ENCODE data around the gene ME1. TPM values are rescaled to one million over a fixed set of nuclear protein-coding genes. Genes with fewer than 3 reads are reported as not detected.
"Not testable (repeated sequence)": the region's sequence is repeated elsewhere in the genome, so short reads cannot be mapped to it uniquely, and the experiment has no call there.

The ME1 gene
- total RNA-seq, 1 experiment from 2014 or later, result 40.5 TPM

DNA sequence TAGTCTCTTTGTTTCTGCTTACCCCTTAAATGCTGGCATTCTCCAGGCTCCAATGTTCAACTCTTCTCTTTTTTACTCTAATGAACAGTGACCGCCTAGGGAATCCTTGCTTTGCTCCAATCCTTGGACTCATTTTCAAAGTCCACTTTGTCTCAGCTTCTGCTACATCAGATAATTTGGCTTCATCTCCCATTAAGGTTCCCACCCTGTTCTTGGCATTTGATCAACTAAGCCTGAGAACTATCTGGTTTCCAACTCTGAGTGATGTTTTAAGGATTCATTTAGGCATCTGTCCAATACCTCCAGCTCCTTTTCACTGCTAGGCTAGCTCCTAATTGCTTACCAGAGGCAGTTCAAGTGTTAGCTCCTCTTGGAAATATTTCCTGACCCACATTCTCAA lies 64.9 kb downstream of the ME1 start:
- H3K9me2 ChIP-seq (ENCODE audit: insufficient read depth), result 0 out of 2 replicates have a peak, but pooled peaks cover 3% of the 10 kb centered on the region
- no peak for TF ChIP-seq POLR2A (IDR thresholded peaks at IDR 0.05; ENCODE audit: borderline replicate concordance, extremely low read depth, insufficient read depth, insufficient read length)
- no peak for TF ChIP-seq ZFX (IDR thresholded peaks at IDR 0.05)
- TF ChIP-seq POLR2AphosphoS5 (IDR thresholded peaks at IDR 0.05; ENCODE audit: low read depth, low read length), result no peak
- TF ChIP-seq ZNF274 (IDR thresholded peaks at IDR 0.05; ENCODE audit: low read depth, low read length), result no peak
- TF ChIP-seq SIN3A (IDR thresholded peaks at IDR 0.05; ENCODE audit: low read depth), result no peak
- TF ChIP-seq, protein P1, sequence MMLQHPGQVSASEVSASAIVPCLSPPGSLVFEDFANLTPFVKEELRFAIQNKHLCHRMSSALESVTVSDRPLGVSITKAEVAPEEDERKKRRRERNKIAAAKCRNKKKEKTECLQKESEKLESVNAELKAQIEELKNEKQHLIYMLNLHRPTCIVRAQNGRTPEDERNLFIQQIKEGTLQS (IDR thresholded peaks at IDR 0.05), result no peak
- TF ChIP-seq, protein P2, sequence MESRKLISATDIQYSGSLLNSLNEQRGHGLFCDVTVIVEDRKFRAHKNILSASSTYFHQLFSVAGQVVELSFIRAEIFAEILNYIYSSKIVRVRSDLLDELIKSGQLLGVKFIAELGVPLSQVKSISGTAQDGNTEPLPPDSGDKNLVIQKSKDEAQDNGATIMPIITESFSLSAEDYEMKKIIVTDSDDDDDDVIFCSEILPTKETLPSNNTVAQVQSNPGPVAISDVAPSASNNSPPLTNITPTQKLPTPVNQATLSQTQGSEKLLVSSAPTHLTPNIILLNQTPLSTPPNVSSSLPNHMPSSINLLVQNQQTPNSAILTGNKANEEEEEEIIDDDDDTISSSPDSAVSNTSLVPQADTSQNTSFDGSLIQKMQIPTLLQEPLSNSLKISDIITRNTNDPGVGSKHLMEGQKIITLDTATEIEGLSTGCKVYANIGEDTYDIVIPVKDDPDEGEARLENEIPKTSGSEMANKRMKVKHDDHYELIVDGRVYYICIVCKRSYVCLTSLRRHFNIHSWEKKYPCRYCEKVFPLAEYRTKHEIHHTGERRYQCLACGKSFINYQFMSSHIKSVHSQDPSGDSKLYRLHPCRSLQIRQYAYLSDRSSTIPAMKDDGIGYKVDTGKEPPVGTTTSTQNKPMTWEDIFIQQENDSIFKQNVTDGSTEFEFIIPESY (IDR thresholded peaks at IDR 0.05; ENCODE audit: extremely low read depth, insufficient replicate concordance, low read length), result no peak
- no peak for TF ChIP-seq TCF7L2 (IDR thresholded peaks at IDR 0.05; ENCODE audit: borderline replicate concordance, extremely low read depth, insufficient read depth, insufficient read length)
- no peak for TF ChIP-seq CBX3 (IDR thresholded peaks at IDR 0.05; ENCODE audit: low read depth)
- TF ChIP-seq JUND (IDR thresholded peaks at IDR 0.05), result no peak
- TF ChIP-seq CEBPB (IDR thresholded peaks at IDR 0.05; ENCODE audit: low read depth), result no peak
- no peak for TF ChIP-seq SP1 (IDR thresholded peaks at IDR 0.05; ENCODE audit: low read depth)
- no peak for TF ChIP-seq RAD21 (IDR thresholded peaks at IDR 0.05; ENCODE audit: low read depth)
- TF ChIP-seq, protein P3, sequence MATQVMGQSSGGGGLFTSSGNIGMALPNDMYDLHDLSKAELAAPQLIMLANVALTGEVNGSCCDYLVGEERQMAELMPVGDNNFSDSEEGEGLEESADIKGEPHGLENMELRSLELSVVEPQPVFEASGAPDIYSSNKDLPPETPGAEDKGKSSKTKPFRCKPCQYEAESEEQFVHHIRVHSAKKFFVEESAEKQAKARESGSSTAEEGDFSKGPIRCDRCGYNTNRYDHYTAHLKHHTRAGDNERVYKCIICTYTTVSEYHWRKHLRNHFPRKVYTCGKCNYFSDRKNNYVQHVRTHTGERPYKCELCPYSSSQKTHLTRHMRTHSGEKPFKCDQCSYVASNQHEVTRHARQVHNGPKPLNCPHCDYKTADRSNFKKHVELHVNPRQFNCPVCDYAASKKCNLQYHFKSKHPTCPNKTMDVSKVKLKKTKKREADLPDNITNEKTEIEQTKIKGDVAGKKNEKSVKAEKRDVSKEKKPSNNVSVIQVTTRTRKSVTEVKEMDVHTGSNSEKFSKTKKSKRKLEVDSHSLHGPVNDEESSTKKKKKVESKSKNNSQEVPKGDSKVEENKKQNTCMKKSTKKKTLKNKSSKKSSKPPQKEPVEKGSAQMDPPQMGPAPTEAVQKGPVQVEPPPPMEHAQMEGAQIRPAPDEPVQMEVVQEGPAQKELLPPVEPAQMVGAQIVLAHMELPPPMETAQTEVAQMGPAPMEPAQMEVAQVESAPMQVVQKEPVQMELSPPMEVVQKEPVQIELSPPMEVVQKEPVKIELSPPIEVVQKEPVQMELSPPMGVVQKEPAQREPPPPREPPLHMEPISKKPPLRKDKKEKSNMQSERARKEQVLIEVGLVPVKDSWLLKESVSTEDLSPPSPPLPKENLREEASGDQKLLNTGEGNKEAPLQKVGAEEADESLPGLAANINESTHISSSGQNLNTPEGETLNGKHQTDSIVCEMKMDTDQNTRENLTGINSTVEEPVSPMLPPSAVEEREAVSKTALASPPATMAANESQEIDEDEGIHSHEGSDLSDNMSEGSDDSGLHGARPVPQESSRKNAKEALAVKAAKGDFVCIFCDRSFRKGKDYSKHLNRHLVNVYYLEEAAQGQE (IDR thresholded peaks at IDR 0.05; ENCODE audit: low read depth), result no peak
- TF ChIP-seq EZH2 (IDR thresholded peaks at IDR 0.05), result no peak
- ATAC-seq (no peak), DNase-seq (ENCODE audit: low read depth, low spot score) (no peak)
- no peaks in the 10 kb centered on the region for H3K4me1 ChIP-seq (ENCODE audit: control insufficient read depth in 1 of 2, insufficient read depth in 2 of 2, low read length in 2 of 2)
- H3K36me3 ChIP-seq (ENCODE audit: control insufficient read depth in 1 of 2, insufficient read depth in 2 of 2, low read length in 2 of 2), result no peaks in the 10 kb centered on the region
- H3K27ac ChIP-seq (ENCODE audit: low read depth, low read length), result no peak overlapping the region
- ChIA-PET CTCF (no interaction called here), POLR2A (no interaction called here), RAD21 (ENCODE audit: low non-redundant PET in 1 of 2, low total read pairs in 2 of 2, uncharacterized antibody in 2 of 2, unreplicated experiment in 2 of 2) (no interaction called here)
- peaks cover 3% of the 10 kb centered on the region; the same call in 1 of the 2 replicates for H3K79me2 ChIP-seq (ENCODE audit: insufficient read depth, low read length)
- no peak overlapping the region for H2AFZ ChIP-seq (ENCODE audit: low read depth, low read length, poor library complexity, severe bottlenecking)
- H3K9ac ChIP-seq (ENCODE audit: low read length), result no peak overlapping the region
- H3K27me3 ChIP-seq (ENCODE audit: insufficient read depth, low read length), result no peaks in the 10 kb centered on the region
- H3K4me3 ChIP-seq (replicated peaks in 1 of 2; ENCODE audit: low read depth in 1 of 2, low read length in 2 of 2), result no peak overlapping the region
- intact Hi-C loops (cut with micrococcal nuclease), result no loop called here
- H3K4me2 ChIP-seq (ENCODE audit: low read length), result no peak overlapping the region
- no peaks in the 10 kb centered on the region for H4K20me1 ChIP-seq (ENCODE audit: insufficient read depth)
- BruUV-seq (replicated peaks), result no TSS peak
- no peaks in the 10 kb centered on the region for H3K9me3 ChIP-seq (ENCODE audit: control insufficient read depth in 1 of 2, insufficient read depth in 1 of 2, low read depth in 1 of 2, low read length in 2 of 2)

DNA sequence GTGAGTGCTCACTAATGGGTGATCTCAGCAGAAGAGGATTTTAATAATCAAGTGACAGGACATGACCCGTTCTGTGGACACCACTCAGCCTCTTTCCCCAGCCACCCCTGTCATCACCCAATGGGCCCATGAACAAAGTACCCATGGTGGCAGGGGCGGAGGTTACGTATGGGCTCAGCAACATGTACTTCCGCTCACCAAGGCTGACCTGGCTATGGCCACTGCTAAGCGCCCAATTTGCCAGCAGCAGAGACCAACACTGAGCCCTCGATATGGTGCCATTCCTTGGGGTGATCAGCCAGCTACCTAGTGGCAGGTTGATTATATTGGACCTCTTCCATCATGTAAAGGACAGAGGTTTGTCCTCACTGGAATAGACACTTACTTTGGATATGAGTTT lies 68.5 kb downstream of the ME1 start:
- intact Hi-C loops (cut with micrococcal nuclease); POLR2A ChIA-PET; H3K27me3 ChIP-seq (ENCODE audit: insufficient read depth, low read length); BruUV-seq (replicated peaks); H3K79me2 ChIP-seq (ENCODE audit: insufficient read depth, low read length); H2AFZ ChIP-seq (ENCODE audit: low read depth, low read length, poor library complexity, severe bottlenecking); RAD21 ChIA-PET (ENCODE audit: low non-redundant PET in 1 of 2, low total read pairs in 2 of 2, uncharacterized antibody in 2 of 2, unreplicated experiment in 2 of 2); DNase-seq (ENCODE audit: low read depth, low spot score); H3K36me3 ChIP-seq (ENCODE audit: control insufficient read depth in 1 of 2, insufficient read depth in 2 of 2, low read length in 2 of 2); H3K4me3 ChIP-seq (replicated peaks in 1 of 2; ENCODE audit: low read depth in 1 of 2, low read length in 2 of 2); H3K9me3 ChIP-seq (ENCODE audit: control insufficient read depth in 1 of 2, insufficient read depth in 1 of 2, low read depth in 1 of 2, low read length in 2 of 2); H3K9ac ChIP-seq (ENCODE audit: low read length); H3K9me2 ChIP-seq (ENCODE audit: insufficient read depth); H3K4me1 ChIP-seq (ENCODE audit: control insufficient read depth in 1 of 2, insufficient read depth in 2 of 2, low read length in 2 of 2); H3K27ac ChIP-seq (ENCODE audit: low read depth, low read length); ATAC-seq; H4K20me1 ChIP-seq (ENCODE audit: insufficient read depth); H3K4me2 ChIP-seq (ENCODE audit: low read length); CTCF ChIA-PET: not testable (repeated sequence)
